HG02678 (cell line): ENCODE measurements around the gene MAPK7.
"Not testable (repeated sequence)": the region's sequence is repeated elsewhere in the genome, so short reads cannot be mapped to it uniquely, and the experiment has no call there.

ENCODE experiments used
- ATAC-seq: cut with Tn5 transposase; IDR thresholded peaks from one replicate; pipeline ENCODE4 v1.9.1; 2021; ENCODE audit warnings: mild to moderate bottlenecking, moderate library complexity; ENCODE audit not compliant: unreplicated experiment

MAPK7 gene

GRCh38 chr17:19342611-19343255 lies 35.6 kb upstream of the MAPK7 start:
- no peak for ATAC-seq

DNA sequence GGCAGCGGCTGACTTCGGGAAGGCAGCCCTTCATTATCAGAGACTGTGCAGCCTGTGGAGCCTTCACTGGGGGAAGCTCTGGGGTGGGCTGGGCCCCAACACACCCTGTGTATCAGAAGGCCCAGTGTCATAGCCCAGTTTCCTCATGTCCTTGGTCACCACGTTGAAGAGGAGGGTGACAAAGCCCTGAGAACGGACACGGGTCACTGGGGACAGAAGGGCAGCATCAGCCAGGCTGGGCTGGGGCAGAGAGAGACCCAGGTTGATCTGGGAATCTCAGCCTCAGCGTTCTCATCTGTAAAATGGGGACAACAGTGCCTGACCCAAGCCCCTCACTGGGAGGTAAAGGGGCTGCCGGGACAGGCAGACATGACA lies 35.1 kb upstream of the MAPK7 start:
- no peak for ATAC-seq

DNA sequence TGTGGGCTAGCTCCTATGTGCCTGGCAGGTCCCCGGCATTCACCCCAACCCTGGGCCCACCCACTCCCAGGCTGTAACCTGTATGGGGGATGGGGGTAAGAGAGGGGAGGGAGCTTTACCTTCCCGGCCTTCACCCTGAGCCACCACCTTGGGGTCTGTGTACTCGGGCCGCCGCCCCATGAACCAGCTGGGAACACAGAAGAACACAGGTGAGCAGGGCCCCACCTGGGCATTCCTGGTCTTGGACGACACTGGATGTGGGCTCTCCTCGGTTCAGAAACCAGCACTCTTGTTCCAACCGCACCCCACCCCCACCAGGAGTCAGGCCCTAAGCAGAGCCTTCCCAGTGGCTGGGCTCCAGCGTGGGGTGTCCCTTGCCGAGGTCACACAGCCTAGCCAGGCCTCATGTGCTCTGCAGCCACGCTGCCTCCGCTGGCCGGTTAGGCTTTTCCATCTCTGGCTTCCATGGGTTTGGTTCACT lies 34.6 kb upstream of the MAPK7 start:
- no peak for ATAC-seq

DNA sequence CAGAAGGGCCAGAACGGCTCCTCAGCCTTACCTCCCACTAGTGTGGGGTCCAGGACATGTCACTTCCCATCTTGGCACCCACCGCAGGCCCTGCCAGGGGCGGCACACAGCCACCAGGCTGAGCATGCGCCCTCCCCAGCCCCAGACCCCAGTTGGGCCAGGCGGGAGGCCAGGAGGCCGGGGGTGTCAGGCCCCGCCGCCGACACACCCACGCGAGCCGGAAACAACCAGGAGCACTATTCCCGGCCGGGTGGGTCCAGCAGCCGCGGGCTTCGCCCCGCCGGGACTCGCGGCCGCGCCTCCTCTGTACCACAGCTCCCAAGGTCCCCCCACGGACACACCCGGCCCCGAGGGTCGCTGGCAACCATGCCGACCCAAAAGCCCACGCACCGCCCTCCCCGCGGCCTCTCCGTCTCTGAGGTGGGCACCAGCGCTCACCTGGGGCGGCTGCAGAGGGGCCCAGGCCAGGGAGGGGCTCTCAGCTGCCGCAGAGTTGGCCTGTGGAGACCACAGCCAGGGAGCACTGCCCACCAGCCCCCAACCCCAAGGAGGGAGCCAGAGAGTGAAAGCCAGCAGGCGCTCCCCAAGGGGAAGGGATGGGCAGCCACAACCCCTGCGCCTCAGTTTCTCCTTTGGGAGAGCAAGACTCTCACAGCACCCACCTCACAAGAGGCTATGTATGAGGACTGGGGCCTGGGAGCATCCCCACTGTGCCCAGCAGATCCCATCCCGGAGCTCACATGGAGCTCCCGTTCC lies 33.8 kb upstream of the MAPK7 start:
- no peak for ATAC-seq

- no peak for ATAC-seq
These were observed 33.2 kb upstream of the MAPK7 start for GRCh38 chr17:19345067-19345460.

DNA sequence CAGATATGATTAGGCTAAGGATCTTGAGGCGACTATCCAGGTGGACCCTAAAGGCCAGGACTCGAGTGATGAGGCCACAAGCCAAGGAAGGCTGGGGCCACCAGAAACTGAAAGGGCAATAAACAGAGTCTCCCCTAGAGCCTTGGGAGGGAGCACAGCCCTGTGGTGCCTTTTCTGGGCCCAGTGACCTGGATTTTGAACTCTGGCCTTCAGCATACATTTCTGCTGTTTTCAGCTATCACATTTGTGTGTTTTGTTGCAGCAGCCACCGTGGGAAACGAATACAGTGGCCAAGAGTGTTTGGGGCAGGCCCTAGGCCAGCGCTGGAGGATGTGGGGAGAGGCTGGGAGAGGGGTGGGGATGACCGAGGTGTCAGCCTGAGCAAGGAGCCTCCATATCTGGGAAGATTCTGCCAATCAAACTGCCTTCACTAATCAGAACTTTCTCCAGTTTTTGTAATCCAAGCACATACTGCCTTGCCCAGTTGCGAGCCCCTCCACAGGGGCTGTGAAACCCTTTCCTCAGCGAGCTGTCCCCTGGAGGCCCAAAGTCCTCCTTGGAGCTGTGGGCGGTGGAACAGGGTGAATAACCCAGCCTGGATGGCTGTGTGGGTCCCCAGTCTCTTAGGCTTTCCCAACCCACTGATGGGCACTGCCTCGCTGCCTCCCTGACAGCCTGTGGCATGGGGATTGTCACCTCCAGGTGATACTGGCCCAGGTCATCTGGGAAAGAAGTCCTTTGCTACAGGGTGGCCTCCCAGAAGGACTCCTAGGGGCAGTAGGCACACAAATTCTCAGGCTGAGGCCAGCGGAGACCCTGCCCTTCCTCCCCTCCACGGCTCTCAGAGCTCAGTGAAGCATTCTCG lies 32.6 kb upstream of the MAPK7 start:
- ATAC-seq = no peak

GRCh38 chr17:19346351-19347255 lies 31.7 kb upstream of the MAPK7 start:
- no peak for ATAC-seq

- ATAC-seq = no peak
These were observed 30.8 kb upstream of the MAPK7 start for GRCh38 chr17:19347323-19348080.

GRCh38 chr17:19348081-19348650 lies 30.1 kb upstream of the MAPK7 start:
- ATAC-seq = no peak

DNA sequence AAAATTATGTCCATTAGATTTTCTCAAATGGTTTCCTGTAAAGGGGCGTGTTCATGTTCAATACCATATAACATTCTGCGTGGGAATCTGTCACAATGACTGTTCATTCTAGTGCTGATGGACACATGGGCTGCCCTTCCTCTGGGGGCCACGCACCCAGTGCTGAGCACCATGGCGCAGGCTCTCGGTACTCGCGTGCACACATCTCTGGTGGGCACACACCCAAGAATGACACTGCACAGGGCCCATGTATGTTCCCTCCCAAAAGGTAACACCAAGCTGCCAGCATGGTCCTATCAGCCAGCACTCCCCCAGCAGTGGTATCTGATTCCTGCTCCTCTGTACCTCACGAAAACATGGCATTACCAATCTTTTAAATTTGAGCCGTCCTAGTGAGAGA lies 29.5 kb upstream of the MAPK7 start:
- no peak for ATAC-seq

DNA sequence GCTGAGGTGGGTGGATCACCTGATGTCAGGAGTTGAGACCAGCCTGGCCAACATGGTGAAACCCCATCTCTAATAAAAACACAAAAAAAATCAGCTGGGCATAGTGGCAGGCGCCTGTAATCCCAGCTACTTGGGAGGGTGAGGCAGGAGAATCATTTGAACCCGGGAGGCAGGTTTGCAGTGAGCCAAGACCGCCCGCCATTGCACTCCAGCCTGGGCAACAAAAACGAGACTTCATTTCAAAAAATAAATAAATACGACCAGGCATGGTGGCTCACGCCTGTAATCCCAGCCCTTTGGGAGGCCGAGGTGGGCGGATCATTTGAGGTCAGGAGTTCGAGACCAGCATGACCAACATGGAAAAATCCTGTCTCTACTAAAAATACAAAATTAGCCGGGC lies 24.9 kb upstream of the MAPK7 start:
- not testable (repeated sequence) for ATAC-seq

DNA sequence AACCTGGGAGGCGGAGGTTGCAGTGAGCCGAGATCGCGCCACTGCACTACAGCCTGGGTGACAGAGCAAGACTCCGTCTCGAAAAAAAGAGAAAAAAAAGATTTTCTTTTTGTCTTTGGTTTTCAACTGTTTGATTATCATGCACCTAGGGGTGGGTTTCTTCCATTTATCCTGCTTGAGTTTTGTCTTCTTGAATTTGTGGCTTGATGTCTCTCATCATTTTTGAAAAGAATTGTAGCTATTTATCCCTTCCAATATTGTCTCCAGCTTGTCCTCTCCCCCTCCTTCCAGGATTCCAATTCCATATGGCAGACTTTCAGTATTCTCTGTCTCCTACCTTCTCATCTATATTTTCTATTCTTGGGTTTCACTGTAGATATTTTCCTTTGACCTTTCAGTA lies 23.6 kb upstream of the MAPK7 start:
- no peak for ATAC-seq

- ATAC-seq = no peak
These were observed 20.9 kb upstream of the MAPK7 start for GRCh38 chr17:19357351-19357750.

DNA sequence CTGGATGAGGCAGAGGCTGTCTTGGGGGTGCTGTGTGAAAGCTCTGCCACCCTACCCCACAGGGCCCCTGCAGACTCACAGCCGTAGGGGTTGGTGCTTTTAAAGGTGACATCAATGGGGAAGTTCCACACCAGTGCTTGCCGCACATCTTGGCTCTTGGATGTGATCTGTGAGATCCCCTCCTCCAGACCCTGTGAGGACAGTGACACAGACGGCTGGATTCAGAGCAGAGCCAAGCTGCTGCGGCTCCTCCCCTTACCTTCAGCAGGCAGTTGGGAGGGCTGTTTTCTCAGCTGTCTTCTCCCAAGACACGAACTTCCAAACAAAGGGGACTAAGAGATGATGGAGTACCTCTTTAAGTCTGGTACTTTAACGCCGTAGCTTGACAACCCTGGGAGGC lies 20.5 kb upstream of the MAPK7 start:
- no peak for ATAC-seq

DNA sequence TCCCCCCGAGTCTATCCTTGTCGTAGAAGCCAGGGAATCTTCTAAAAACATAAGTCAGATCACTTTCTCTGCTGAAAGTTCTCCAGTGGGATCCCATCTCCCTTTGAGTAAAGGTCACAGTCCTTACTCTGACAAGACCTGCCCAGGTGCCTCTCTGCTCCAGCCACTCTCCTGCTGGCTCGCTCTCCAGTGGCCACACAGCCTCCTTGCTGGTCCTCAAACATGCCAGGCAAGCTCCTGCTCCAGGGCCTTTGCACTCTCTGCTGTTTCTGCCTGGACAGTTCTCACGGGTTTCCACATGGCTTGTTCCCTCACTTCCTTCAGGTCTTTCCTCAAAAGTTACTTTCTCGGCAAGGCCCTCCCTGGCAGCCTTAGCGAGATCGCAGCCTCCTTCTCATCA lies 19.1 kb upstream of the MAPK7 start:
- ATAC-seq = no peak

DNA sequence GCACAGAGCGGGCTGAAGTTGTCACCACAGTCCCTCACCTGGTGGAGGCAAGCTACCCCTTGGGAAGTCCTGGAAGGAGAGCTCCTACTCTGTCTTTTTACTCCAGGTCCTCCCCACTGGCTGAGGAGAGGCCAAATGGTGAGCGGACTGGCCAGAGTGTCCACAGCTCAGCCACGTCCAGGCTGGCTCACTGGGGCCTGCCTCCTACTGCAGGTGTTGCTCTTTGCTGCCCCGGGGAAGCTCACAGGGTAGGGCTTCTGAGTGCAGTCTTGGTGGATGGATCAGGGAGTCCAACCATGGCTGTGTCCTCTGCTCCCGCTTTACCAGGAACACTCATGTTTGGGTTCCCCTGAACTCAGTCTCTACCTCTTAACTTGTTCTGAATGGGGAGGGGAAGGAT lies 18.4 kb upstream of the MAPK7 start:
- ATAC-seq = no peak

GRCh38 chr17:19360772-19361171 lies 17.5 kb upstream of the MAPK7 start:
- no peak for ATAC-seq

DNA sequence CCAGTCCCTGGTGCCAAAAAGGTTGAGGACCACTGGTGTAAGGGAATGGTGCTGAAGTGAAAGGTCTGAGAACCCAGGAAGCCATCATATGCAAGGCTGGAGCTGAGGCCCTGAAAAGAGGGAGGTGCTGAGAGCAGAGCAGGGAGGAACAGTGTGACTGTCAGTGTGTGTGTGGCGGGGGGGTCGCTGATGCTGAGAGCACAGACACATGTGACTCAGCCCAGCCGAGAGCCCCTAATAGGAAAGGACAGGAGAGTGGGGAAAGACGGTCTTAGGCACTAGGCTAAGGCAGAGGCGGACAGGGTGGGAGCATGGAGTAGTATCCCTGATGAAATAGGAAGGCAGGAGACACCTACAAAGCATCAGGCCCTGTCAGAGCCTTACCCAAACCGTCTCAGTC lies 17.0 kb upstream of the MAPK7 start:
- no peak for ATAC-seq

DNA sequence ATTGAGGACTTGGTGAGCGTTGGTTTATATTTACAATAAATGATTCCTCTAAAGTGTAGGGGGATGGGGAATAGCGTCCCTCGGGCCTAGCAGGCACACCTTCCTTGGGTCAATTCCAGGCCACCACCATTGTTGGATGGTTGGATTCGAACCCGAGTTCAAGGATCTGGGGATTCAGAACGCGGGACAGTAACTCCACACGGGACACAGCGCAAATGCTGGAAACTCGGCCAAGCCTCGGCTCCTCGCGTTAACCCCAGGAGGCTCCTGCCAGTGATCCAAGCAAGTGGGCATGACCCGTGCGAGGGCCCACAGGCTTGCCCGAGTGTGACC lies 16.4 kb upstream of the MAPK7 start:
- no peak for ATAC-seq
